HG03432 (cell line): ENCODE measurements around the gene TTC39C.
"Not testable (repeated sequence)": the region's sequence is repeated elsewhere in the genome, so short reads cannot be mapped to it uniquely, and the experiment has no call there.

Experiments
- ATAC-seq: cut with Tn5 transposase; IDR thresholded peaks from one replicate; pipeline ENCODE4 v1.9.1; 2021; ENCODE audit warnings: mild to moderate bottlenecking, moderate library complexity; ENCODE audit not compliant: unreplicated experiment

Gene TTC39C

GRCh38 chr18:24015639-24016631, 1.4 kb downstream of the TTC39C start:
- no peak for ATAC-seq

- ATAC-seq: no peak
Observed at GRCh38 chr18:24016643-24017042, 2.1 kb downstream of the TTC39C start.

GRCh38 chr18:24018299-24018886, 3.8 kb downstream of the TTC39C start:
- ATAC-seq: no peak

GRCh38 chr18:24019641-24020331, 5.2 kb downstream of the TTC39C start:
- peak; percentile 79 for ATAC-seq

GRCh38 chr18:24021505-24021904, 7.0 kb downstream of the TTC39C start:
- ATAC-seq: no peak

GRCh38 chr18:24022161-24022560, 7.6 kb downstream of the TTC39C start:
- ATAC-seq: no peak

GRCh38 chr18:24023185-24023814, 8.7 kb downstream of the TTC39C start:
- no peak for ATAC-seq

- no peak for ATAC-seq
Observed at GRCh38 chr18:24024425-24024824, 9.9 kb downstream of the TTC39C start.

GRCh38 chr18:24026457-24026856, 11.9 kb downstream of the TTC39C start:
- ATAC-seq: no peak

GRCh38 chr18:24027156-24027827, 12.7 kb downstream of the TTC39C start:
- ATAC-seq: no peak

- not testable (repeated sequence) for ATAC-seq
Observed at GRCh38 chr18:24028946-24029345, 14.4 kb downstream of the TTC39C start.

GRCh38 chr18:24031318-24031717, 16.8 kb downstream of the TTC39C start:
- no peak for ATAC-seq

- ATAC-seq: peak; percentile 90
Observed at GRCh38 chr18:24031916-24032315, 17.4 kb downstream of the TTC39C start.

- no peak for ATAC-seq
Observed at GRCh38 chr18:24033641-24034412, 19.3 kb downstream of the TTC39C start.

GRCh38 chr18:24035316-24035715, 20.8 kb downstream of the TTC39C start:
- ATAC-seq: no peak

GRCh38 chr18:24039671-24040070, 25.1 kb downstream of the TTC39C start:
- ATAC-seq: no peak

- ATAC-seq: no peak
Observed at GRCh38 chr18:24041691-24042090, 27.1 kb downstream of the TTC39C start.

GRCh38 chr18:24043403-24043802, 28.8 kb downstream of the TTC39C start:
- ATAC-seq: no peak

- no peak for ATAC-seq
Observed at GRCh38 chr18:24048261-24048660, 33.7 kb downstream of the TTC39C start.

GRCh38 chr18:24049142-24049541, 34.6 kb downstream of the TTC39C start:
- ATAC-seq: no peak
